Progenitor cell of endocrine pancreas (in vitro differentiated cells): ENCODE results near the gene AGXT. TPM values are rescaled to one million over a fixed set of nuclear protein-coding genes. Genes with fewer than 3 reads are reported as not detected.

Source experiments
- DNase-seq: peaks from one replicate; pipeline ENCODE4 v3.0.0; 2021; ENCODE audit warnings: low spot score; ENCODE audit not compliant: unreplicated experiment
- H3K27ac Mint-ChIP-seq: 2 replicates; pipeline ENCODE4 v1.8.0; 2021; ENCODE audit warnings: mild to moderate bottlenecking, moderate library complexity, mixed read lengths
- H3K27me3 Mint-ChIP-seq: 2 replicates; pipeline ENCODE4 v1.8.0; 2021; ENCODE audit warnings: mixed read lengths
- H3K36me3 Mint-ChIP-seq: 2 replicates; pipeline ENCODE4 v1.8.0; 2022; ENCODE audit warnings: mixed read lengths; ENCODE audit not compliant: insufficient read depth
- H3K4me1 Mint-ChIP-seq: 2 replicates; pipeline ENCODE4 v1.8.0; 2021; ENCODE audit warnings: low read depth, mixed read lengths
- H3K4me3 Mint-ChIP-seq: 2 replicates; pipeline ENCODE4 v1.8.0; 2021; ENCODE audit warnings: low read depth, mild to moderate bottlenecking, moderate library complexity, mixed read lengths
- H3K9me3 Mint-ChIP-seq: 2 replicates; pipeline ENCODE4 v1.8.0; 2021; ENCODE audit warnings: low read depth, mixed read lengths
- total RNA-seq: library from RNA; stranded (reverse); gene quantifications from 2 replicates; pipeline ENCODE4 v1.2.1, GENCODE V29; 2021
- TF ChIP-seq, protein P1 (sequence below): fragments of 200-600 bp; sonication (generic); IDR thresholded peaks from one replicate; pipeline ENCODE4 v1.5.0; 2021; ENCODE audit warnings: antibody characterized with exemption, mild to moderate bottlenecking; ENCODE audit not compliant: unreplicated experiment

The AGXT gene
- total RNA-seq, 1 donor from 2014 or later = 1.2 TPM

DNA sequence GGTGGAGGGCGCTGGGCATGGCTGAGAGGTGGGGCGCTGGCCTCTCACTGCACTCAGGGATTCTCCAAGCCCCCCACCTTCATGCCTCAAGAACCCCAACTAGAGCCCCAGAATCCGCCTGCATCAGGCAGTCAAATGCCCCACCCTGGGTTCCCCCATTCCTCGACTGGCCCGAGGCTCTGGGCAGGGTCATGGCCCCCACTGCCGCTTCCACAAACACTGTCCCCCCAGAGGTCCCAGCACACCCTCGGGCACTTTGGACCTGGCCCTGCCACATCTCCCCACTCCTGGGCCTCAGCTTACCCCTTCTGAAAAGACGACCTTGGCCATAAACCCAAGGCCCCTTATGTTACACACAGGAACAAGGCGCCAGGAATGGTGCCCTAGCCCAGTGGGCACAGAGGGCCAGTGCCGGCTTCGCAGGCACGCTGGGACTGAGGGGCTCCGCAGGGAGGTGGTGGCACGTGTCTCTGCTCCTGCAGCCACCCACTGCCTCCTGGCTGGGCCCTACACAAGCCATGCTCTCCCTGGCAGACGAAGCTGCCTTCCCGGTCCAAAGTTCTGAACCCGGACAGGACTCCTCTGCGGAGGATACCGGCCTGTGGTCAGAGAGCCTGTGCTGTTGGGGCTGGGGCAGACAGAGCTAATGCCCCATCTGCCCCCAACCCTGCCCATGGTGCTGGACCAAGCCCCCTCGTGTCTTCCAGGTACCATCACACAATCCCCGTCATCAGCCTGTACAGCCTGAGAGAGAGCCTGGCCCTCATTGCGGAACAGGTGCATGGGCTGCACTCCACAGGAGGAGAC lies 6.8 kb downstream of the AGXT start:
- no peaks in the 10 kb centered on the region for H3K36me3 Mint-ChIP-seq
- H3K4me3 Mint-ChIP-seq = no peak overlapping the region
- no peaks in the 10 kb centered on the region for H3K27me3 Mint-ChIP-seq
- DNase-seq = no peak
- TF ChIP-seq, protein P1, sequence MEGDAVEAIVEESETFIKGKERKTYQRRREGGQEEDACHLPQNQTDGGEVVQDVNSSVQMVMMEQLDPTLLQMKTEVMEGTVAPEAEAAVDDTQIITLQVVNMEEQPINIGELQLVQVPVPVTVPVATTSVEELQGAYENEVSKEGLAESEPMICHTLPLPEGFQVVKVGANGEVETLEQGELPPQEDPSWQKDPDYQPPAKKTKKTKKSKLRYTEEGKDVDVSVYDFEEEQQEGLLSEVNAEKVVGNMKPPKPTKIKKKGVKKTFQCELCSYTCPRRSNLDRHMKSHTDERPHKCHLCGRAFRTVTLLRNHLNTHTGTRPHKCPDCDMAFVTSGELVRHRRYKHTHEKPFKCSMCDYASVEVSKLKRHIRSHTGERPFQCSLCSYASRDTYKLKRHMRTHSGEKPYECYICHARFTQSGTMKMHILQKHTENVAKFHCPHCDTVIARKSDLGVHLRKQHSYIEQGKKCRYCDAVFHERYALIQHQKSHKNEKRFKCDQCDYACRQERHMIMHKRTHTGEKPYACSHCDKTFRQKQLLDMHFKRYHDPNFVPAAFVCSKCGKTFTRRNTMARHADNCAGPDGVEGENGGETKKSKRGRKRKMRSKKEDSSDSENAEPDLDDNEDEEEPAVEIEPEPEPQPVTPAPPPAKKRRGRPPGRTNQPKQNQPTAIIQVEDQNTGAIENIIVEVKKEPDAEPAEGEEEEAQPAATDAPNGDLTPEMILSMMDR = no peak
- H3K27ac Mint-ChIP-seq = no peak overlapping the region
- H3K4me1 Mint-ChIP-seq = peaks cover 5% of the 10 kb centered on the region
- no peaks in the 10 kb centered on the region for H3K9me3 Mint-ChIP-seq

DNA sequence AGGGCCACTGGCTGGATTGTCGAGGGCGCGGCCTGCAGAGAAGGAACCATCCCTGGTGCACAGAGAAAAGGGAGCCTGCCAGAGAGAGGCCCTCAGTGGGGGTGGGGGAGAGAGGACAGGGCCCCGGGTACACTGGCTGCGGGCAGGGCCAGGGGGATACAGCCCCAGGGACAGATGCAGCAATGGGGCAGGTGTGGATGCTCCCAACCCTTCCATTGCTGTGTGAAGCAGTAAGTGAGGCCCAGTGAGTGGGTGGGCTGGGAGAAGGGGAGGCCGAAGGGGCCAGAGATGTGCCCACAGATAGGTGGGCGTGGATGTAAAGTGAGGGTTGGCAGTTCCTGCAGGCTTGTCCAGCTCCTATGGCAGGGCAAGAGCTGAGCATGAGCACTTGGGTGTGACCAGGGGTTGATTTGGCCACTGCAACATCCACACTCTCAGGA lies 7.4 kb downstream of the AGXT start:
- Mint-ChIP-seq H3K4me1 (peaks cover 5% of the 10 kb centered on the region), H3K4me3 (no peak overlapping the region), H3K9me3 (no peaks in the 10 kb centered on the region), H3K36me3 (no peaks in the 10 kb centered on the region), H3K27ac (no peak overlapping the region), H3K27me3 (no peaks in the 10 kb centered on the region)
- DNase-seq = no peak
- TF ChIP-seq, protein P1 = no peak

DNA sequence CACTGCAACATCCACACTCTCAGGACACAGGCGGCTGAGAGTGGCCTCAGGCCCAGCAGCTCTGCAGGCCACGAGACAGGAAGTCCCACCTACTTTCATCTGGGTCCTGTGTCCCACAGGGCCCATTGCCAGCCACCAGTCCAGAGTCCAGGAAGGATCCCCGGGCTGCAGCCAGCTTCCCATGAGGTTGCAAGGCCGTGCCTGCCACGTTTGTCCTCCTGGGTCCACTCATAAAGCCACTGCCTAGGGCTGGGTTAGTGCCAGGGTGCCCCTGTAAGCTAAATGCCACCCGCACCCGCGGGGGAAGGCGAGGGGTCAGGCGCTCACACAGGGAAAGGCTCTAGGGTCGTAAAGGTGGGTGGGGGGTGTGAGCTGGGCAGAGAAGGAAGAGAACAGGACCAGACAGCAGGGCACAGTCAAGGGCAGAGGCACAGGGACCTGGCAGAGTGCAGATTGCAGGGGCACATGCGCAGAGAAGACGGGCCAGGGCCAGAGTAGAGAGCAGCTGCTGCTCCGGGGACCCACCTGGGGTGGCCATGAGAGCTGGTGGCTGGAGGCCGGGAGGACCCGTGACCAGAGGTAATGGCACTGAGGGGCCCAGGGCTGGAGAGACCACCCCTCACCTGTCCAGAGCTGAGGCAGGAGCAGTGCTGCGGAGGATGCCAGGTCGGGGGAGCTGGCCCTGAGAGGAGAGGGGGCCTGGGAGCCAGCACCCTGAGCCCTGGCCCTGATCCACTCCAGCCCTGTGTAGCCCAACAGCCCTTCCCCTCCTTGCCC lies 8.0 kb downstream of the AGXT start:
- H3K4me1 Mint-ChIP-seq = peaks cover 5% of the 10 kb centered on the region
- no peak for DNase-seq
- no peak overlapping the region for H3K27ac Mint-ChIP-seq
- H3K36me3 Mint-ChIP-seq = no peaks in the 10 kb centered on the region
- TF ChIP-seq, protein P1 = no peak
- no peaks in the 10 kb centered on the region for H3K27me3 Mint-ChIP-seq
- H3K9me3 Mint-ChIP-seq = no peaks in the 10 kb centered on the region
- H3K4me3 Mint-ChIP-seq = no peak overlapping the region

DNA sequence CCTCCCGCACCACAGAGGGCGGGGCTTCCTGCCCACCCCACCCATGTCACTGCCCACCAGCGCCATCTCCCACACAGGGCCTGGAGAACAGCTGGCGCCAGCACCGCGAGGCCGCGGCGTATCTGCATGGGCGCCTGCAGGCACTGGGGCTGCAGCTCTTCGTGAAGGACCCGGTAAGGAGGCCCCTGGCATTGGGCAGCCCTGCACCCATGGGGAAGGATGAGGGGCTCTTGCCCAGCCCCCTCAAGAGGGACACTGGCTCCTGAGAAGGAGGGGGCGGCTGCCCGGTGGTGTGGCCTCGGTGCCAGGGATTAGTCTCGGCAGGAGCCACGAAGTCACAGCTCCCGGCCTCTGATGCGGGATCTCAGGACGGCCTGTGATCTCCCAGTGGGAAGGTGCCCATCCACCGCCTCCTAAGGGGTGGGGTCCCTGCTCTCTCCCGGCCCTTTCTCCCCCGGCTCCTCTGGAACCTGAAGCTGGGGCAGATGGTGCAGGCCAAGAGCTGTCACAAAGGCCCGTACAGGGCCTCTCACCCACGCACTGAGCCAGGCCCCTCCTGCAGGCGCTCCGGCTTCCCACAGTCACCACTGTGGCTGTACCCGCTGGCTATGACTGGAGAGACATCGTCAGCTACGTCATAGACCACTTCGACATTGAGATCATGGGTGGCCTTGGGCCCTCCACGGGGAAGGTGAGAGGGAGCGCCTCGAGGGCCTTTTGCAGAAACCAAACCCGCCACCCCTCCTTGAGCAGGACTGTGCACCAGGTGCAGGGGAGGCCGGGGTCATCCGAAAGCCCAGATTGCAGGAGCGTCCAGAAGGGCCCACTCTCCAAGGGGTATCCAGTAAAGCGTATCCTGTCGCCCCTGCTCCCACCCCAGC lies 9.1 kb downstream of the AGXT start:
- TF ChIP-seq, protein P1 = no peak
- no peaks in the 10 kb centered on the region for H3K9me3 Mint-ChIP-seq
- H3K27ac Mint-ChIP-seq = no peak overlapping the region
- DNase-seq = no peak
- H3K36me3 Mint-ChIP-seq = no peaks in the 10 kb centered on the region
- H3K27me3 Mint-ChIP-seq = no peaks in the 10 kb centered on the region
- H3K4me3 Mint-ChIP-seq = no peak overlapping the region
- peaks cover 12% of the 10 kb centered on the region for H3K4me1 Mint-ChIP-seq
